Measurements from ENCODE around the gene MYB. TPM values are rescaled to one million over a fixed set of nuclear protein-coding genes. Genes with fewer than 3 reads are reported as not detected.

Gene MYB
- total RNA-seq, 1 experiment from 2014 or later, result 8.3 TPM

- no peak for DNase-seq (ENCODE audit: low spot score)
- no peak for TF ChIP-seq CTCF (conservative IDR thresholded peaks at IDR 0.05; ENCODE audit: low read depth, low read length)
- no peak for TF ChIP-seq EZH2 (IDR thresholded peaks at IDR 0.05; ENCODE audit: borderline replicate concordance, low read depth, low read length, poor library complexity, severe bottlenecking)
- Histone ChIP-seq H3K4me1 (ENCODE audit: insufficient read depth, low read length, poor library complexity, severe bottlenecking) (no peaks in the 10 kb centered on the region), H3K27me3 (replicated peaks; ENCODE audit: insufficient read depth, low read depth, low read length, poor library complexity) (no peaks in the 10 kb centered on the region), H3K9me3 (ENCODE audit: low read depth, low read length, poor library complexity, severe bottlenecking) (no peaks in the 10 kb centered on the region), H3K27ac (ENCODE audit: low read depth, low read length, poor library complexity, severe bottlenecking) (no peak overlapping the region), H3K4me3 (ENCODE audit: low read depth, low read length, poor library complexity, severe bottlenecking) (no peak overlapping the region), H3K36me3 (ENCODE audit: insufficient read depth, low read length, poor library complexity, severe bottlenecking) (no peaks in the 10 kb centered on the region)
- BruUV-seq (replicated peaks), result no TSS peak
- CTCF ChIA-PET, result no interaction called here
- POLR2A ChIA-PET (ENCODE audit: low non-redundant PET), result no interaction called here
- intact Hi-C loops (cut with micrococcal nuclease; ENCODE audit: unreplicated experiment), result no loop called here
Observed at GRCh38 chr6:135236732-135237131, 55.6 kb downstream of the MYB start.

GRCh38 chr6:135240711-135241110 is 59.6 kb downstream of the MYB start:
- no peaks in the 10 kb centered on the region for H3K27me3 ChIP-seq (replicated peaks; ENCODE audit: insufficient read depth, low read depth, low read length, poor library complexity)
- CTCF ChIA-PET, result no interaction called here

GRCh38 chr6:135243871-135244796 is 63.0 kb downstream of the MYB start:
- DNase-seq (ENCODE audit: low spot score), result no peak
- Histone ChIP-seq H3K27ac (ENCODE audit: low read depth, low read length, poor library complexity, severe bottlenecking) (peak overlapping the region; percentile 25), H3K4me1 (ENCODE audit: insufficient read depth, low read length, poor library complexity, severe bottlenecking) (peaks cover 11% of the 10 kb centered on the region), H3K27me3 (replicated peaks; ENCODE audit: insufficient read depth, low read depth, low read length, poor library complexity) (no peaks in the 10 kb centered on the region), H3K9me3 (ENCODE audit: low read depth, low read length, poor library complexity, severe bottlenecking) (no peaks in the 10 kb centered on the region), H3K36me3 (ENCODE audit: insufficient read depth, low read length, poor library complexity, severe bottlenecking) (no peaks in the 10 kb centered on the region), H3K4me3 (ENCODE audit: low read depth, low read length, poor library complexity, severe bottlenecking) (no peak overlapping the region)
- CTCF ChIA-PET, result no interaction called here
- no peak for TF ChIP-seq CTCF (conservative IDR thresholded peaks at IDR 0.05; ENCODE audit: low read depth, low read length)
- no peak for TF ChIP-seq EZH2 (IDR thresholded peaks at IDR 0.05; ENCODE audit: borderline replicate concordance, low read depth, low read length, poor library complexity, severe bottlenecking)
- intact Hi-C loops (cut with micrococcal nuclease; ENCODE audit: unreplicated experiment), result no loop called here
- POLR2A ChIA-PET (ENCODE audit: low non-redundant PET), result no interaction called here
- no TSS peak for BruUV-seq (replicated peaks)

More at GRCh38 chr6:135240711-135241110, 59.6 kb downstream of the MYB start:
- POLR2A ChIA-PET (ENCODE audit: low non-redundant PET), result no interaction called here
- DNase-seq (ENCODE audit: low spot score), result no peak
- intact Hi-C loops (cut with micrococcal nuclease; ENCODE audit: unreplicated experiment), result no loop called here
- peaks cover 11% of the 10 kb centered on the region for H3K4me1 ChIP-seq (ENCODE audit: insufficient read depth, low read length, poor library complexity, severe bottlenecking)
- no peaks in the 10 kb centered on the region for H3K9me3 ChIP-seq (ENCODE audit: low read depth, low read length, poor library complexity, severe bottlenecking)
- no TSS peak for BruUV-seq (replicated peaks)
- no peak for TF ChIP-seq CTCF (conservative IDR thresholded peaks at IDR 0.05; ENCODE audit: low read depth, low read length)
- TF ChIP-seq EZH2 (IDR thresholded peaks at IDR 0.05; ENCODE audit: borderline replicate concordance, low read depth, low read length, poor library complexity, severe bottlenecking), result no peak
- H3K36me3 ChIP-seq (ENCODE audit: insufficient read depth, low read length, poor library complexity, severe bottlenecking), result no peaks in the 10 kb centered on the region
- H3K27ac ChIP-seq (ENCODE audit: low read depth, low read length, poor library complexity, severe bottlenecking), result no peak overlapping the region
- no peak overlapping the region for H3K4me3 ChIP-seq (ENCODE audit: low read depth, low read length, poor library complexity, severe bottlenecking)
